ENCODE data around the gene UBALD2. TPM values are rescaled to one million over a fixed set of nuclear protein-coding genes. Genes with fewer than 3 reads are reported as not detected.

Gene UBALD2
- total RNA-seq, 2 donors from 2014 or later, result 36.0 to 46.0 TPM

- peaks cover 22% of the 10 kb centered on the region for H3K4me1 Mint-ChIP-seq
- Histone ChIP-seq H3K36me3 (ENCODE audit: control insufficient read depth, insufficient read depth, low read length) (no peaks in the 10 kb centered on the region), H3K27me3 (ENCODE audit: control insufficient read depth, insufficient read depth, low read length, poor library complexity, severe bottlenecking) (no peaks in the 10 kb centered on the region), H3K9me3 (ENCODE audit: control insufficient read depth, low read length) (no peaks in the 10 kb centered on the region), H3K27ac (ENCODE audit: low read depth, low read length) (no peak overlapping the region), H3K9ac (ENCODE audit: extremely low read depth, low read length, poor library complexity, severe bottlenecking) (no peak overlapping the region), H3K4me1 (ENCODE audit: control insufficient read depth, insufficient read depth, low read length) (peaks cover 7% of the 10 kb centered on the region), H3K4me3 (ENCODE audit: low read length) (no peak overlapping the region)
- no peak for TF ChIP-seq CTCF (conservative IDR thresholded peaks at IDR 0.05)
- peaks cover 10% of the 10 kb centered on the region for H3K9me3 Mint-ChIP-seq
- H3K4me3 Mint-ChIP-seq, result no peak overlapping the region
- 93 to 97% methylated on average over 7 of the region's 7 CpGs for WGBS, 2 experiments (ENCODE audit: insufficient coverage in 1 of 2, insufficient read length in 1 of 2)
- H3K36me3 Mint-ChIP-seq (ENCODE audit: low read depth), result no peaks in the 10 kb centered on the region
- H3K27ac Mint-ChIP-seq, result no peak overlapping the region
- no peak for DNase-seq
- H3K27me3 Mint-ChIP-seq (ENCODE audit: insufficient read depth), result peaks cover 2% of the 10 kb centered on the region
Measured at GRCh38 chr17:76260220-76260619, 4.9 kb upstream of the UBALD2 start.

DNA sequence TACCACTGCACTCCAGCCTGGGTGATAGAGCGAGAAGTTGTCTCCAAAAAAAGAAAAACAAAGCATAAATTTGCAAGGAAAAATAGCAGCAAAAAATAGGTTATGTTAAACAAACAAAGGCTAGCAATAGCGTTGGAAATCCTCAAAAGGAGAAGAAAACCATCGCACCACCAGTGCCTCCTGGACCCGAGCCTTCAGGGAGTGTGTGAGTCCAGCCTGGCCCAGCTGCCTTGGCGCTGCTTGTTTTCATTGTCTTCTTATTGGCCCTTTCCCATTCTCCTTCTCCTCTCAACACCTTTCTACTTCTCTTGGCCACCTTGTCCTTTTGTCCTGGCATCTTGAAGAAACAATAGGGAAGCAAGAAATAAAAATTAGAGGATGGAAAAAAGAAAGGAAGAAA lies 4.5 kb upstream of the UBALD2 start:
- no peak overlapping the region for H3K4me3 ChIP-seq (ENCODE audit: low read length)
- H3K4me1 ChIP-seq (ENCODE audit: control insufficient read depth, insufficient read depth, low read length), result peaks cover 7% of the 10 kb centered on the region
- Mint-ChIP-seq H3K9me3 (peaks cover 10% of the 10 kb centered on the region), H3K4me3 (no peak overlapping the region), H3K36me3 (ENCODE audit: low read depth) (no peaks in the 10 kb centered on the region), H3K27me3 (ENCODE audit: insufficient read depth) (no peaks in the 10 kb centered on the region), H3K4me1 (peaks cover 22% of the 10 kb centered on the region), H3K27ac (no peak overlapping the region)
- no peaks in the 10 kb centered on the region for H3K27me3 ChIP-seq (ENCODE audit: control insufficient read depth, insufficient read depth, low read length, poor library complexity, severe bottlenecking)
- H3K9ac ChIP-seq (ENCODE audit: extremely low read depth, low read length, poor library complexity, severe bottlenecking), result no peak overlapping the region
- DNase-seq, result no peak
- H3K36me3 ChIP-seq (ENCODE audit: control insufficient read depth, insufficient read depth, low read length), result no peaks in the 10 kb centered on the region
- H3K27ac ChIP-seq (ENCODE audit: low read depth, low read length), result no peak overlapping the region
- 84 to 97% methylated on average over 2 to 5 of the region's 5 CpGs for WGBS, 2 experiments (ENCODE audit: insufficient coverage in 1 of 2, insufficient read length in 1 of 2)
- no peaks in the 10 kb centered on the region for H3K9me3 ChIP-seq (ENCODE audit: control insufficient read depth, low read length)
- TF ChIP-seq CTCF (conservative IDR thresholded peaks at IDR 0.05), result no peak

DNA sequence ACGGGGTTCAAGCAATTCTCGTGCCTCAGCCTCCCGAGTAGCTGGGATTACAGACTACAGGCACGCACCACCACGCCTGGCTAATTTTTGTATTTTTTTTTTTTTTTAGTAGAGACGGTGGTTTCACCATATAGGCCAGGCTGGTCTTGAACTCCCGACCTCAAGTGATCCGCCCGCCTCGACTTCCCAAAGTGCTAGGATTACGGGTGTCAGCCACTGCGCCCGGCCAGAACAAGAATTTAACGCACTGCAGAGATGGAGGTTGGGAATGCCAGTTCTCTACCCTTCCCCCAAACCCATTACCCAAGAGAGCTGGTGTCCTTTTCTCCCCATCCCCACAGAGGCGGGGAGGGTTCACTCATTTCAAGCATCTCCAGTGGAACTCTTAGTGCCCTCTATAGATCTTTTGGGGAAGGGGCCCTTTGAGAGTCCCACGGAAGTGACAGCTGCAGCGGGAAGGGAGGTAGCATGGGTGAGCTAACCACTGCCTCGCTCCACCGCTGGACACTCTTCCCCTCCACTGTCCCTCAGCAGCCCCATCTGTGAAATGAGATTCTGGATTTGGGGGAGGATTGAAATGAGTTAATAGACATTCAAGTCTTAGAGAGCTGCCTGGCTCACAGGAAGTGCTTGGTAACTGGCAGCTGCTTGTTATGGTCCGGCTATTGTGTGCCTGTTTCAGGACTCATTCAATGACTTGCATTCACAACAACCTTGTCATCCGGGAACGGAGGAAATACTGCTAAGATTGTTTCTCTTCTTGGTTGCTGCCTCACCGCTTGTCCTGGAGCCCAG lies 3.5 kb upstream of the UBALD2 start:
- H3K4me1 ChIP-seq (ENCODE audit: control insufficient read depth, insufficient read depth, low read length), result peaks cover 8% of the 10 kb centered on the region
- H3K4me3 ChIP-seq (ENCODE audit: low read length), result no peak overlapping the region

More for the DNA sequence above, 3.5 kb upstream of the UBALD2 start:
- DNase-seq, result no peak
- H3K4me3 Mint-ChIP-seq, result no peak overlapping the region
- no peaks in the 10 kb centered on the region for H3K27me3 ChIP-seq (ENCODE audit: control insufficient read depth, insufficient read depth, low read length, poor library complexity, severe bottlenecking)
- TF ChIP-seq CTCF (conservative IDR thresholded peaks at IDR 0.05), result no peak
- H3K9me3 ChIP-seq (ENCODE audit: control insufficient read depth, low read length), result no peaks in the 10 kb centered on the region
- H3K36me3 ChIP-seq (ENCODE audit: control insufficient read depth, insufficient read depth, low read length), result no peaks in the 10 kb centered on the region
- peaks cover 22% of the 10 kb centered on the region for H3K4me1 Mint-ChIP-seq
- H3K27ac ChIP-seq (ENCODE audit: low read depth, low read length), result no peak overlapping the region
- no peaks in the 10 kb centered on the region for H3K27me3 Mint-ChIP-seq (ENCODE audit: insufficient read depth)
- H3K27ac Mint-ChIP-seq, result no peak overlapping the region
- 83 to 95% methylated on average over 12 to 23 of the region's 23 CpGs for whole genome bisulfite sequencing, 2 experiments (ENCODE audit: insufficient coverage in 1 of 2, insufficient read length in 1 of 2)
- peaks cover 6% of the 10 kb centered on the region for H3K9me3 Mint-ChIP-seq
- H3K9ac ChIP-seq (ENCODE audit: extremely low read depth, low read length, poor library complexity, severe bottlenecking), result no peak overlapping the region
- no peaks in the 10 kb centered on the region for H3K36me3 Mint-ChIP-seq (ENCODE audit: low read depth)

Data from endodermal cell (in vitro differentiated cells).